HG03565 (cell line): ENCODE measurements around the gene PCDHA1.
"Not testable (repeated sequence)": the region's sequence is repeated elsewhere in the genome, so short reads cannot be mapped to it uniquely, and the experiment has no call there.

Experiments
- ATAC-seq: cut with Tn5 transposase; IDR thresholded peaks from one replicate; pipeline ENCODE4 v1.9.1; 2021; ENCODE audit warnings: mild to moderate bottlenecking, moderate library complexity; ENCODE audit not compliant: unreplicated experiment

PCDHA1 gene

GRCh38 chr5:140785905-140786686 is at the start of gene PCDHA1:
Gene PCDHA1 (plus strand): TSS chr5:140786140.
- ATAC-seq = no peak

- ATAC-seq = no peak
These were observed 48.5 kb upstream of the PCDHA1 start for GRCh38 chr5:140737486-140737885.

- ATAC-seq = no peak
These were observed 44.0 kb upstream of the PCDHA1 start for GRCh38 chr5:140741967-140742366.

GRCh38 chr5:140753561-140753960 is 32.4 kb upstream of the PCDHA1 start:
- no peak for ATAC-seq

- ATAC-seq = no peak
These were observed 21.6 kb upstream of the PCDHA1 start for GRCh38 chr5:140764177-140764973.

- ATAC-seq = no peak
These were observed 18.5 kb upstream of the PCDHA1 start for GRCh38 chr5:140767444-140767843.

GRCh38 chr5:140780512-140780911 is 5.4 kb upstream of the PCDHA1 start:
- ATAC-seq = no peak

- ATAC-seq = not testable (repeated sequence)
These were observed 1.5 kb downstream of the PCDHA1 start for GRCh38 chr5:140787422-140787821.

- not testable (repeated sequence) for ATAC-seq
These were observed 2.0 kb downstream of the PCDHA1 start for GRCh38 chr5:140787849-140788504.

GRCh38 chr5:140791089-140791488 is 5.1 kb downstream of the PCDHA1 start:
- ATAC-seq = no peak

GRCh38 chr5:140794595-140795258 is 8.8 kb downstream of the PCDHA1 start, which contains the start of gene PCDHA2:
Gene PCDHA2 (plus strand): TSS chr5:140794852.
- ATAC-seq = no peak

- no peak for ATAC-seq
These were observed 9.3 kb downstream of the PCDHA1 start for GRCh38 chr5:140795259-140795641.

GRCh38 chr5:140796072-140796717 is 10.3 kb downstream of the PCDHA1 start:
- ATAC-seq = not testable (repeated sequence)

- no peak for ATAC-seq
These were observed 10.8 kb downstream of the PCDHA1 start for GRCh38 chr5:140796718-140797095.

GRCh38 chr5:140800816-140801493 is 15.0 kb downstream of the PCDHA1 start, which contains the start of gene PCDHA3:
Gene PCDHA3 (plus strand): TSS chr5:140801057.
- no peak for ATAC-seq

- no peak for ATAC-seq
These were observed 15.5 kb downstream of the PCDHA1 start for GRCh38 chr5:140801494-140801841.

GRCh38 chr5:140802381-140802780 is 16.4 kb downstream of the PCDHA1 start:
- not testable (repeated sequence) for ATAC-seq

- no peak for ATAC-seq
These were observed 16.9 kb downstream of the PCDHA1 start for GRCh38 chr5:140802781-140803271.

- ATAC-seq = no peak
These were observed 21.2 kb downstream of the PCDHA1 start, which contains the start of gene PCDHA4 for GRCh38 chr5:140806834-140807775. Gene PCDHA4 (plus strand): TSS chr5:140807068.
